Uterus (tissue), 4 donors: ENCODE measurements around the gene ADPRHL1. TPM values are rescaled to one million over a fixed set of nuclear protein-coding genes. Genes with fewer than 3 reads are reported as not detected.

Experiments used
- DNase-seq, 2 donors: peaks; one replicate each; pipeline ENCODE4 v3.0.0-alpha.2; 2019 to 2020
- H3K27ac ChIP-seq, 2 donors: fragments of 200-600 bp; sonication (generic); 1 replicate in 1 of 2; 2 replicates in 1 of 2; pipeline ENCODE4 v1.5.1; 2016 to 2018
- H3K27me3 ChIP-seq, 2 donors: fragments of 200-600 bp; sonication (generic); one replicate each; pipeline ENCODE4 v1.5.1; 2018 to 2019; ENCODE audit warnings: control low read depth in 1 of 2
- H3K36me3 ChIP-seq, 2 donors: fragments of 200-600 bp; sonication (generic); one replicate each; pipeline ENCODE4 v1.5.1; 2019; ENCODE audit warnings: control low read depth in 1 of 2
- H3K4me1 ChIP-seq, 2 donors: fragments of 200-600 bp; sonication (generic); one replicate each; pipeline ENCODE4 v1.5.1; 2018 to 2019; ENCODE audit warnings: control low read depth in 1 of 2
- H3K4me3 ChIP-seq, 2 donors: fragments of 200-600 bp; sonication (generic); 1 replicate in 1 of 2; 2 replicates in 1 of 2; pipeline ENCODE4 v1.5.1; 2018 to 2019; ENCODE audit warnings: mild to moderate bottlenecking in 1 of 2
- H3K9me3 ChIP-seq, 2 donors: fragments of 200-600 bp; sonication (generic); one replicate each; pipeline ENCODE4 v1.5.1; 2019; ENCODE audit warnings: control low read depth in 1 of 2
- POLR2A ChIP-seq, 2 donors: fragments of 450-650 bp; IDR thresholded peaks; one replicate each; pipeline ENCODE4 v1.6.1; 2016; ENCODE audit warnings: antibody characterized with exemption in 2 of 2, mild to moderate bottlenecking in 1 of 2, moderate library complexity in 1 of 2
- intact Hi-C: fragments of 100-400 bp; cut with DNase I; formaldehyde crosslinking; loops from one replicate; pipeline ENCODE4 v1.15.1; 2023; ENCODE audit warnings: low total_unique reads
- small RNA-seq: library from RNA; depleted of rRNA; stranded (forward); fragments of <200 nt; gene quantifications from one replicate; pipeline ENCODE3, GENCODE V24; 2016
- total RNA-seq, 4 donors: library from RNA; depleted of rRNA in 3 of 4; stranded (reverse); fragments of >200 nt in 3 of 4; gene quantifications; one replicate each; pipeline versions ENCODE4 v1.1.0 to v1.2.4, GENCODE V29; 2014 to 2023
- TF ChIP-seq, protein P1 (sequence below), 4 experiments: fragments of 200-600 bp in 2 of 4; fragments of 450-650 bp in 2 of 4; sonication (generic) in 2 of 4; IDR thresholded peaks; one replicate each; pipeline ENCODE4 v1.5.1; 2016 to 2019; ENCODE audit warnings: antibody characterized with exemption in 4 of 4, mild to moderate bottlenecking in 2 of 4, moderate library complexity in 1 of 4
- donor health status: DM: yes; HTN: yes; CAD: no.

Gene ADPRHL1
- total RNA-seq, 4 donors from 2014 or later = 1.6 to 3.3 TPM; not detected in 2

DNA sequence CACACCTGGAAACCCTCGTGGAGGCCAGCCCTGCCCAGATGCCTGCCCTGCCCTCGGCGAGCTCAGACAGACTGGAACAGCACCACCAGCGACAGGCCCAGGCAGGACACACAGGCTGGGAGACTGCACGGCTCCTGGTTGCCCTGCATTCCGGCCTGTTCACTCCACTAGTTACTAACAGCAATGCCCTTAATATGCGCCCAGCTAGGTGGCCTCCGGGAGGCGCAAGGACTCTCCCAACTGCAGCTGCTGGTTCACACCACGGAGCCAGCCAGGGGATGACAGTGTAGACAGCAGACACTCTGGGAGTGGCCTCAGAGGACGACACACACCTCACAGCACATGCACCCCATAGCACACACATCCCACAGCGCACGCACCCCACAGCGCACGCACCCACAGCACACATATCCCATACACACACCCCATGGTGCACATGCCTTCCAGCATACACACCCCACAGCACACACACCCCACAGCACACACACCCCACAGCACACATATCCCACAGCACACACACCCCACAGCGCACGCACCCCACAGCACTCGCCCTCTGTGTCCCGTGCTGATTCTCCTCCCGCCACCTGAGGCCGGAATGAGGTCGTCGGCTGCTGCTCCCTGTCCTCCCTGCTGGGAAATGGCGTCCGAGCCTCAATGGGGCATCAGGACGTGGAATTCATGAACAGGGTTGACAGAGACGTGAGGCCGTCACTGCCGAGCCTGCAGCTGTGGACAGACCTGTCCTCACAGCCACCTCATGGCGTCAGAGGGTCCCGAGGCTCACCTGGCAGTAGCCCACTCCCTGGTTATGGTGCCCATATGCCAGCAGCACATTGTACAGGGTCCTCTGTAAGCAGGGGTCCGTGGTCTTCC, 103.0 kb downstream of the ADPRHL1 start:
- TF ChIP-seq, protein P1, sequence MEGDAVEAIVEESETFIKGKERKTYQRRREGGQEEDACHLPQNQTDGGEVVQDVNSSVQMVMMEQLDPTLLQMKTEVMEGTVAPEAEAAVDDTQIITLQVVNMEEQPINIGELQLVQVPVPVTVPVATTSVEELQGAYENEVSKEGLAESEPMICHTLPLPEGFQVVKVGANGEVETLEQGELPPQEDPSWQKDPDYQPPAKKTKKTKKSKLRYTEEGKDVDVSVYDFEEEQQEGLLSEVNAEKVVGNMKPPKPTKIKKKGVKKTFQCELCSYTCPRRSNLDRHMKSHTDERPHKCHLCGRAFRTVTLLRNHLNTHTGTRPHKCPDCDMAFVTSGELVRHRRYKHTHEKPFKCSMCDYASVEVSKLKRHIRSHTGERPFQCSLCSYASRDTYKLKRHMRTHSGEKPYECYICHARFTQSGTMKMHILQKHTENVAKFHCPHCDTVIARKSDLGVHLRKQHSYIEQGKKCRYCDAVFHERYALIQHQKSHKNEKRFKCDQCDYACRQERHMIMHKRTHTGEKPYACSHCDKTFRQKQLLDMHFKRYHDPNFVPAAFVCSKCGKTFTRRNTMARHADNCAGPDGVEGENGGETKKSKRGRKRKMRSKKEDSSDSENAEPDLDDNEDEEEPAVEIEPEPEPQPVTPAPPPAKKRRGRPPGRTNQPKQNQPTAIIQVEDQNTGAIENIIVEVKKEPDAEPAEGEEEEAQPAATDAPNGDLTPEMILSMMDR (IDR thresholded peaks at IDR 0.05) = no peak
- TF ChIP-seq POLR2A (IDR thresholded peaks at IDR 0.05) = no peak
- no peaks in the 10 kb centered on the region for H3K4me1 ChIP-seq
- no peak overlapping the region for H3K4me3 ChIP-seq
- no peak overlapping the region for H3K27ac ChIP-seq
- no peaks in the 10 kb centered on the region for H3K27me3 ChIP-seq
- no peaks in the 10 kb centered on the region for H3K9me3 ChIP-seq
- no peaks in the 10 kb centered on the region for H3K36me3 ChIP-seq
- intact Hi-C loops = no loop called here
- no peak for DNase-seq

Small RNAs within 50 kb of the gene (small RNA-seq; reads per million reads assigned to genes)
- not detected for gene RNU1-16P

Other genes starting within 250 kb of the ADPRHL1 start
- gene PCID2, start 244.8 kb downstream of the ADPRHL1 start, total RNA-seq = 10 to 100 TPM; 35.9 to 75.6 (median 70.7) TPM
- gene CUL4A, start 243.9 kb downstream of the ADPRHL1 start, total RNA-seq = 100 to 1,000 TPM in 1 of 4 donors, 10 to 100 TPM in 3; 34.3 to 110 (median 66.1) TPM
- 100 to 1,000 TPM in 2 of 4 donors, 10 to 100 TPM in 2; 85.6 to 144 (median 93.4) TPM for gene LAMP1, start 156.2 kb downstream of the ADPRHL1 start, total RNA-seq
- 10 to 100 TPM in 2 of 4 donors, 1 to 10 TPM in 2; 3.2 to 17.9 (median 7.5) TPM for gene GRTP1, start 89.4 kb downstream of the ADPRHL1 start, total RNA-seq
- gene DCUN1D2, start 37.2 kb upstream of the ADPRHL1 start, total RNA-seq = 10 to 100 TPM in 3 of 4 donors, 1 to 10 TPM in 1; 7.7 to 68.2 (median 29.3) TPM
- gene TFDP1, start 131.3 kb upstream of the ADPRHL1 start, total RNA-seq = 100 to 1,000 TPM in 1 of 4 donors, 10 to 100 TPM in 3; 10.3 to 101 (median 52.3) TPM
- under 1 TPM in 1 of 4 donors, not detected in 3; 0.28 TPM for gene ATP4B, start 204.7 kb upstream of the ADPRHL1 start, total RNA-seq
- gene GRK1, start 213.7 kb upstream of the ADPRHL1 start, total RNA-seq = under 1 TPM in 2 of 4 donors, not detected in 2; 0.07 to 0.12 TPM